IMR-90 (cell line): ENCODE measurements around the gene JCAD. TPM values are rescaled to one million over a fixed set of nuclear protein-coding genes. Genes with fewer than 3 reads are reported as not detected.

ENCODE experiments used
- ATAC-seq: fragments of 200-7000 bp; cut with Tn5 transposase; 2 replicates; pipeline ENCODE4 v1.9.1; 2020; ENCODE audit warnings: low read depth, mild to moderate bottlenecking, moderate library complexity
- BruUV-seq: library from RNA; stranded (reverse); fragments of 400-500 nt; replicated peaks from 2 replicates; lab custom pipeline; 2021; lab: Mats Ljungman, UMichigan
- CTCF ChIA-PET: fragments of 300-600 bp; formaldehyde crosslinking; extraction: SDS; loops from one replicate; lab custom pipeline; 2021; ENCODE audit warnings: antibody characterized with exemption; lab: Yijun Ruan, JAX
- POLR2A ChIA-PET: fragments of 300-600 bp; sonication (Branson Sonifier 250); formaldehyde crosslinking; loops from one replicate; lab custom pipeline; 2022; ENCODE audit warnings: antibody characterized with exemption; ENCODE audit not compliant: unreplicated experiment; lab: Charles Lee
- DNase-seq: peaks from one replicate; pipeline ENCODE4 v3.0.0; 2013
- H2AFZ ChIP-seq: replicated peaks from 2 replicates; pipeline ENCODE3; 2013; ENCODE audit warnings: low read length, mild to moderate bottlenecking; ENCODE audit not compliant: poor library complexity
- H2AK5ac ChIP-seq: 2 replicates; pipeline ENCODE4 v1.6.1; 2013; ENCODE audit warnings: low read depth, low read length, inconsistent platforms
- H2AK9ac ChIP-seq: replicated peaks from 2 replicates; pipeline ENCODE3; 2013; ENCODE audit warnings: mild to moderate bottlenecking, low read depth, low read length, moderate library complexity; ENCODE audit not compliant: poor library complexity
- H2BK120ac ChIP-seq: 2 replicates; pipeline ENCODE4 v1.6.1; 2013; ENCODE audit warnings: low read depth, low read length, inconsistent platforms
- H2BK15ac ChIP-seq: 3 replicates; pipeline ENCODE4 v1.6.1; 2013; ENCODE audit warnings: low read depth, low read length, inconsistent platforms
- H2BK20ac ChIP-seq: 2 replicates; pipeline ENCODE4 v1.6.1; 2013; ENCODE audit warnings: low read depth, mild to moderate bottlenecking, inconsistent platforms, low read length, moderate library complexity
- H2BK5ac ChIP-seq: 2 replicates; pipeline ENCODE4 v1.6.1; 2013; ENCODE audit warnings: mild to moderate bottlenecking, low read depth, low read length, inconsistent platforms; ENCODE audit not compliant: poor library complexity, severe bottlenecking
- H3K14ac ChIP-seq: replicated peaks from 2 replicates; pipeline ENCODE4 v1.6.1; 2013; ENCODE audit warnings: low read depth, low read length, inconsistent platforms
- H3K18ac ChIP-seq: 2 replicates; pipeline ENCODE4 v1.6.1; 2013; ENCODE audit warnings: low read depth, low read length, control low read depth
- H3K23ac ChIP-seq: 2 replicates; pipeline ENCODE4 v1.6.1; 2013; ENCODE audit warnings: low read depth, low read length, inconsistent platforms
- H3K27ac ChIP-seq: 2 replicates; pipeline ENCODE4 v1.5.1; 2013; ENCODE audit warnings: mild to moderate bottlenecking, control low read depth, low read length; ENCODE audit not compliant: insufficient read depth
- H3K27me3 ChIP-seq: 2 replicates; pipeline ENCODE4 v1.6.1; 2013; ENCODE audit warnings: low read length; ENCODE audit not compliant: control insufficient read depth, insufficient read depth
- H3K36me3 ChIP-seq: 2 replicates; pipeline ENCODE4 v1.6.1; 2013; ENCODE audit warnings: low read length, mixed read lengths; ENCODE audit not compliant: control insufficient read depth, insufficient read depth
- H3K4ac ChIP-seq: 2 replicates; pipeline ENCODE4 v1.6.1; 2013; ENCODE audit warnings: low read depth, low read length, inconsistent platforms
- H3K4me1 ChIP-seq: 2 replicates; pipeline ENCODE4 v1.6.1; 2013; ENCODE audit warnings: low read length, mixed read lengths; ENCODE audit not compliant: control insufficient read depth, insufficient read depth
- H3K4me2 ChIP-seq: 2 replicates; pipeline ENCODE4 v1.6.1; 2013; ENCODE audit warnings: low read depth, mild to moderate bottlenecking, control low read depth, low read length, moderate library complexity
- H3K4me3 ChIP-seq: 2 replicates; pipeline ENCODE4 v1.5.1; 2013; ENCODE audit warnings: low read depth, mild to moderate bottlenecking, control low read depth, low read length, moderate library complexity; ENCODE audit not compliant: insufficient read depth
- H3K56ac ChIP-seq: 2 replicates; pipeline ENCODE4 v1.6.1; 2013; ENCODE audit warnings: low read length, inconsistent platforms; ENCODE audit not compliant: insufficient read depth; ENCODE audit errors: extremely low read depth
- H3K79me1 ChIP-seq, 2 experiments: 2 replicates each; pipeline ENCODE4 v1.6.1; 2013; ENCODE audit warnings: low read length in 2 of 2, inconsistent platforms in 1 of 2, low read depth in 1 of 2
- H3K9ac ChIP-seq: 2 replicates; pipeline ENCODE4 v1.6.1; 2013; ENCODE audit warnings: low read depth, low read length, control low read depth
- H3K9me1 ChIP-seq: 2 replicates; pipeline ENCODE4 v1.6.1; 2013; ENCODE audit warnings: low read length, inconsistent platforms; ENCODE audit not compliant: insufficient read depth
- H3K9me3 ChIP-seq: 2 replicates; pipeline ENCODE4 v1.6.1; 2013; ENCODE audit warnings: low read length; ENCODE audit not compliant: control insufficient read depth, insufficient read depth
- H4K20me1 ChIP-seq: 2 replicates; pipeline ENCODE4 v1.6.1; 2013; ENCODE audit warnings: low read length, inconsistent platforms; ENCODE audit not compliant: insufficient read depth
- H4K5ac ChIP-seq: 2 replicates; pipeline ENCODE4 v1.6.1; 2013; ENCODE audit warnings: mild to moderate bottlenecking, low read depth, low read length, control low read depth
- H4K8ac ChIP-seq, 2 experiments: 2 replicates each; pipeline ENCODE4 v1.6.1; 2013; ENCODE audit warnings: low read depth in 2 of 2, low read length in 2 of 2, control low read depth in 1 of 2, inconsistent platforms in 1 of 2
- H4K91ac ChIP-seq: 2 replicates; pipeline ENCODE4 v1.6.1; 2013; ENCODE audit warnings: low read depth, low read length, inconsistent platforms; ENCODE audit not compliant: insufficient read depth
- BHLHE40 ChIP-seq: fragments of 150-350 bp; IDR thresholded peaks from 2 replicates; pipeline ENCODE4 v1.6.1; 2016; ENCODE audit warnings: mild to moderate bottlenecking, low read depth, low read length
- CHD1 ChIP-seq: IDR thresholded peaks from 2 replicates; pipeline ENCODE4 v1.6.1; 2012; ENCODE audit warnings: low read depth, low read length, improper control_type of control experiment
- FOS ChIP-seq: fragments of 150-350 bp; IDR thresholded peaks from 2 replicates; pipeline ENCODE4 v1.6.1; 2016; ENCODE audit warnings: low read depth, low read length
- MXI1 ChIP-seq: IDR thresholded peaks from 2 replicates; pipeline ENCODE4 v1.6.1; 2012; ENCODE audit warnings: low read depth, mild to moderate bottlenecking, low read length, moderate library complexity, borderline replicate concordance
- RAD21 ChIP-seq: IDR thresholded peaks from 2 replicates; pipeline ENCODE4 v1.6.1; 2012; ENCODE audit warnings: low read length, improper control_type of control experiment
- RCOR1 ChIP-seq: IDR thresholded peaks from 2 replicates; pipeline ENCODE4 v1.6.1; 2012; ENCODE audit warnings: mild to moderate bottlenecking, low read length, improper control_type of control experiment; ENCODE audit not compliant: insufficient replicate concordance
- RFX5 ChIP-seq: IDR thresholded peaks from 2 replicates; pipeline ENCODE4 v1.8.0; 2012; ENCODE audit warnings: low read depth, mild to moderate bottlenecking, low read length, moderate library complexity
- SMC3 ChIP-seq: fragments of 150-350 bp; IDR thresholded peaks from 2 replicates; pipeline ENCODE4 v1.6.1; 2016; ENCODE audit warnings: low read depth, mild to moderate bottlenecking, antibody characterized with exemption, low read length, moderate library complexity
- WGBS, 2 experiments: methylation state at CpG; one replicate each; pipeline versions ENCODE4 v1.1.5 to v1.1.7; 2013; ENCODE audit warnings: missing lambda C conversion rate in 2 of 2; ENCODE audit not compliant: insufficient read length in 1 of 2; ENCODE audit errors: extremely low coverage in 2 of 2; 5-methylcytosine and 5-hydroxymethylcytosine counted together
- dilution Hi-C: fragments of 300-500 bp; cut with HindIII; formaldehyde crosslinking; loops from one replicate; pipeline ENCODE4 v1.14.3; 2018; ENCODE audit warnings: low sequenced_read_pairs; ENCODE audit not compliant: unreplicated experiment
- in situ Hi-C: fragments of 300-500 bp; cut with MboI; formaldehyde crosslinking; loops from 3 replicates; pipeline ENCODE4 v1.14.3; 2019; ENCODE audit warnings: low sequenced_read_pairs, inconsistent platforms, mixed read lengths
- intact Hi-C: fragments of 100-400 bp; cut with micrococcal nuclease; formaldehyde crosslinking; loops from 2 replicates; pipeline ENCODE4 v1.10.0; 2022
- polyA plus RNA-seq, 3 experiments: library from polyadenylated mRNA; depleted of rRNA; stranded (reverse); fragments of >200 nt; gene quantifications; 2 replicates each; pipeline ENCODE4 v1.2.3, GENCODE V29; 2012; ENCODE audit warnings: low replicate concordance in 1 of 3
- total RNA-seq: library from RNA; depleted of rRNA; stranded (reverse); fragments of >200 nt; gene quantifications from 2 replicates; pipeline ENCODE4 v1.2.3, GENCODE V29; 2012
- TF ChIP-seq, protein P1 (sequence below): fragments of 150-350 bp; IDR thresholded peaks from 2 replicates; pipeline ENCODE4 v1.6.1; 2017; ENCODE audit warnings: mild to moderate bottlenecking, antibody characterized with exemption, low read length, low read depth

The JCAD gene
- total and polyA plus RNA-seq, 2 of the 4 experiments (the other 2 are of a cell fraction) = 15.9 to 16.8 TPM

- H2BK120ac ChIP-seq = no peak overlapping the region
- 80% methylated on average over 1 of the region's 4 CpGs; no CpG with 5 or more reads in 1 of the 2 experiments for WGBS, 2 experiments
- H3K79me1 ChIP-seq = no peaks in the 10 kb centered on the region
- DNase-seq (no peak), ATAC-seq (no peak)
- no peak overlapping the region for H2BK15ac ChIP-seq
- TF ChIP-seq FOS = no peak
- TF ChIP-seq RAD21 = no peak
- no peak for TF ChIP-seq CHD1
- TF ChIP-seq, protein P1, sequence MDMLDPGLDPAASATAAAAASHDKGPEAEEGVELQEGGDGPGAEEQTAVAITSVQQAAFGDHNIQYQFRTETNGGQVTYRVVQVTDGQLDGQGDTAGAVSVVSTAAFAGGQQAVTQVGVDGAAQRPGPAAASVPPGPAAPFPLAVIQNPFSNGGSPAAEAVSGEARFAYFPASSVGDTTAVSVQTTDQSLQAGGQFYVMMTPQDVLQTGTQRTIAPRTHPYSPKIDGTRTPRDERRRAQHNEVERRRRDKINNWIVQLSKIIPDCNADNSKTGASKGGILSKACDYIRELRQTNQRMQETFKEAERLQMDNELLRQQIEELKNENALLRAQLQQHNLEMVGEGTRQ = no peak
- TF ChIP-seq RFX5 = no peak
- TF ChIP-seq RCOR1 = no peak
- TF ChIP-seq MXI1 = no peak
- TF ChIP-seq SMC3 = no peak
- no peak for TF ChIP-seq BHLHE40
- dilution Hi-C loops = no loop called here
- no peak overlapping the region for H3K18ac ChIP-seq
- H3K27ac ChIP-seq = no peak overlapping the region
- no peak overlapping the region for H4K8ac ChIP-seq
- H3K4me3 ChIP-seq = no peak overlapping the region
- POLR2A ChIA-PET = no interaction called here
- no peak overlapping the region for H2AFZ ChIP-seq
- no peak overlapping the region for H3K9ac ChIP-seq
- H4K20me1 ChIP-seq = no peaks in the 10 kb centered on the region
- no peak overlapping the region for H2BK20ac ChIP-seq
- no peak overlapping the region for H3K4me2 ChIP-seq
- H2AK9ac ChIP-seq = no peak overlapping the region
- intact Hi-C loops = no loop called here
- no peak overlapping the region for H3K4ac ChIP-seq
- in situ Hi-C loops = no loop called here
- no peaks in the 10 kb centered on the region for H3K9me1 ChIP-seq
- H3K9me3 ChIP-seq = no peaks in the 10 kb centered on the region
- BruUV-seq = no TSS peak
- no peak overlapping the region for H3K56ac ChIP-seq
- H4K5ac ChIP-seq = no peak overlapping the region
- H3K14ac ChIP-seq = no peak overlapping the region
- H2AK5ac ChIP-seq = no peak overlapping the region
- CTCF ChIA-PET = interaction anchor here (1.0 kb wide), 1 partner anchor 32 kb away, joined by 3 read pairs; no protein-coding TSS in a partner anchor
- no peak overlapping the region for H3K23ac ChIP-seq
- H4K91ac ChIP-seq = no peak overlapping the region
- no peaks in the 10 kb centered on the region for H3K36me3 ChIP-seq
- H3K27me3 ChIP-seq = peaks cover 16% of the 10 kb centered on the region
- H3K4me1 ChIP-seq = peaks cover 2% of the 10 kb centered on the region; the same call in 1 of the 2 replicates
- no peak overlapping the region for H2BK5ac ChIP-seq
These were observed 93.1 kb downstream of the JCAD start for GRCh38 chr10:29966269-29966668.
